HFF-Myc (cell line): Measurements from ENCODE around the gene CES2.

Experiments
- DNase-seq: peaks from one replicate; pipeline ENCODE4 v3.0.0-alpha.2; 2011; ENCODE audit warnings: low read depth; ENCODE audit errors: extremely low read depth
- H3K4me3 ChIP-seq: replicated peaks from 2 replicates; pipeline ENCODE4 v1.5.1; 2011; ENCODE audit warnings: low read depth, mild to moderate bottlenecking, control low read depth, low read length
- TF ChIP-seq, protein P1 (sequence below): IDR thresholded peaks from 2 replicates; pipeline ENCODE4 v1.5.1; 2012; ENCODE audit warnings: mild to moderate bottlenecking, low read depth, low read length, control low read depth; ENCODE audit errors: missing control alignments

CES2 gene

DNA sequence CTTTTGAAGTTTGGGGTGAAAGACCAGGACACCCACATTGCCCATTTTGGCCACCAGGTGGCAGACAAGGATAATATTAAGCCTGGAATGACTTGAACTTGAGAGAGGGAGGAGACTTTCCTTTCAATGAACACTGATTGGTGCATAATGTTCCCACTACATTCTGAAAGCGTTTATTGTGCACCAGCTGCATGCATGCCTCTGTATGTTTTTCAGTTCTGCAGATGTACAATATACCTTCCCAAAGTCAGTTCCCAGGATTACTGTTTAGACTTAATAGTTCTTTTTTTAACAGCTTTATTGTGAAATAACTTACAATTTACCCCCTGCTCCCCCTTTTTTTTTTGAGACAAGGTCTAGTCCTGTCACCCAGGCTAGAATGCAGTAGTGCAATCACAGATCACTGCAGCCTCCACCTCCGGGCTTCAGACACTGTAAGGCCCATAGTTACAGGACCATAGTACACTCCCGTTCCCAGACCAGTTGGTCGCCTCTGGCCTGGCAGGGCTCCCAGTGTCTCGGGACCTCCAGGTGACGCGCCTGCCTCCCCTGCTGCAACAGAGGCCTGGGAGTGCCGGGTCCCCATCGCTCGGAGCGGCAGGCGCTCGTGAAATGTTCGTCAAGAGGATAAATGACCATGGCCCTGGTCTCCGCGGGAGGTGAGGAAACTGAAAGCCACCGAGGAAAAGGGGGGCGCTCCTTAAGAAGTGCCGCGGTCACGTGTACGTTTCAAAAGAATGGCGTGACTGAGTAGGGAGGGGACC is 12.2 kb downstream of the CES2 start:
- H3K4me3 ChIP-seq: peak overlapping the region; percentile 43
- TF ChIP-seq, protein P1, sequence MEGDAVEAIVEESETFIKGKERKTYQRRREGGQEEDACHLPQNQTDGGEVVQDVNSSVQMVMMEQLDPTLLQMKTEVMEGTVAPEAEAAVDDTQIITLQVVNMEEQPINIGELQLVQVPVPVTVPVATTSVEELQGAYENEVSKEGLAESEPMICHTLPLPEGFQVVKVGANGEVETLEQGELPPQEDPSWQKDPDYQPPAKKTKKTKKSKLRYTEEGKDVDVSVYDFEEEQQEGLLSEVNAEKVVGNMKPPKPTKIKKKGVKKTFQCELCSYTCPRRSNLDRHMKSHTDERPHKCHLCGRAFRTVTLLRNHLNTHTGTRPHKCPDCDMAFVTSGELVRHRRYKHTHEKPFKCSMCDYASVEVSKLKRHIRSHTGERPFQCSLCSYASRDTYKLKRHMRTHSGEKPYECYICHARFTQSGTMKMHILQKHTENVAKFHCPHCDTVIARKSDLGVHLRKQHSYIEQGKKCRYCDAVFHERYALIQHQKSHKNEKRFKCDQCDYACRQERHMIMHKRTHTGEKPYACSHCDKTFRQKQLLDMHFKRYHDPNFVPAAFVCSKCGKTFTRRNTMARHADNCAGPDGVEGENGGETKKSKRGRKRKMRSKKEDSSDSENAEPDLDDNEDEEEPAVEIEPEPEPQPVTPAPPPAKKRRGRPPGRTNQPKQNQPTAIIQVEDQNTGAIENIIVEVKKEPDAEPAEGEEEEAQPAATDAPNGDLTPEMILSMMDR: peak; percentile 88
- DNase-seq: peak; percentile 74

- TF ChIP-seq, protein P1: no peak
- peak overlapping the region; percentile 43 for H3K4me3 ChIP-seq
- no peak for DNase-seq
Observed at GRCh38 chr16:66948134-66948836, 13.0 kb downstream of the CES2 start.

DNA sequence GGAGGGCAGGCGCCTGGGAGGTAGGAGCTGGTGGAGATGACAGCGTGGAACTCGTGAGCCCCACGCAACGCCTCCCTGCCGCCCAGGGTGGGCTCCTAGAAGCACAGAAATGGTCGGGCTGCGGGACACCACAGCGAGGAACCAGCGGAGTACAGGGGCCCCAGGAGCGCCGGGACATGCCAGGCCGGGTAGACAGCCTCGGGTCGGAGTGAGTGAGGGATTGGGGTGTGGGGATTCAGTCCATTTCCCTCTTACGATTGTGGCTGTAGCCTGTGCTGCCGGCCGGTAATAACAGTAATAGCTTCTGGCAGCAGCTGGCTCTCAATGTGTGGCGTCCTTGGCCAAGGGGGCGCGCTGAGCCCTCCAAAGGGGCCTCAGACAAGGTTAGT is 13.5 kb downstream of the CES2 start:
- TF ChIP-seq, protein P1: no peak
- H3K4me3 ChIP-seq: peak overlapping the region; percentile 43
- DNase-seq: no peak

DNA sequence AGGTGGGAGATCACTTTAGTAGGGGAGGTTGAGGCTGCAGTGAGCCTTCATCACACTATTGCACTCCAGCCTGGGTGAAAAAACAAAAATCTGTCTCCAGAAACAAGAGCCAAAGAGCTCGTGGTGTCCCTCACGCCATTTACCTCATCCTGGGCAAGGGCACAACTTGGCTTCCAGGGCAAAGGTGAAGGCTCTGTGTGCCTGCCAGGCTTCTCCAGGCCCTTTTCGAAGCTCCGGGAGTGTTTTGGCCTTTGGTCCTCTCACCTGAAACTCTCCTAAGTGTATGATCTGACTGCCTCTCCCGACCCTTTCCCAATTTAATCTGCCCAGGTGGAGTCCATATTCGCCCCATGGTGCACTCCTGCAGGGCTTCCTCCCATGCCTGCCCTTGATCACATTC is 14.2 kb downstream of the CES2 start:
- DNase-seq: no peak
- TF ChIP-seq, protein P1: no peak
- no peak overlapping the region for H3K4me3 ChIP-seq

DNA sequence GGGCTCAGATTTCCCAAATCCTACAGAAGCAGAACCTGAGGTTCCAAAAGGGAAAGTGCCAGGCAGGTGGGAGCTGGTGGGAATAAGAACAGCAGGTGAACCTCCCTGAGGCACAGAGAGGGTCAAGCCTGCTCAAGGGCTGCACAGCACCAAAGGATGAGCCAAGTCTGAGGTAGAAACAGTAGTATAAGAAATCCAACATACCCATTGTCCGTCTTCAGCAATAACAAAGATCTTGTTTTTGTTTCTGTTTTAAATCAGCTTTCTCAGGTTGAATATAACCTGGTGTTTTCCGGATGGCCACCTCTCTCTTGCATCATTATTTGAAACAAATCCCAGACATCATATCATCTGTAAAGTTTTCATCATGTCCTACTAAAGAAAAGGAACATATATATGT is 15.1 kb downstream of the CES2 start:
- no peak overlapping the region for H3K4me3 ChIP-seq

DNA sequence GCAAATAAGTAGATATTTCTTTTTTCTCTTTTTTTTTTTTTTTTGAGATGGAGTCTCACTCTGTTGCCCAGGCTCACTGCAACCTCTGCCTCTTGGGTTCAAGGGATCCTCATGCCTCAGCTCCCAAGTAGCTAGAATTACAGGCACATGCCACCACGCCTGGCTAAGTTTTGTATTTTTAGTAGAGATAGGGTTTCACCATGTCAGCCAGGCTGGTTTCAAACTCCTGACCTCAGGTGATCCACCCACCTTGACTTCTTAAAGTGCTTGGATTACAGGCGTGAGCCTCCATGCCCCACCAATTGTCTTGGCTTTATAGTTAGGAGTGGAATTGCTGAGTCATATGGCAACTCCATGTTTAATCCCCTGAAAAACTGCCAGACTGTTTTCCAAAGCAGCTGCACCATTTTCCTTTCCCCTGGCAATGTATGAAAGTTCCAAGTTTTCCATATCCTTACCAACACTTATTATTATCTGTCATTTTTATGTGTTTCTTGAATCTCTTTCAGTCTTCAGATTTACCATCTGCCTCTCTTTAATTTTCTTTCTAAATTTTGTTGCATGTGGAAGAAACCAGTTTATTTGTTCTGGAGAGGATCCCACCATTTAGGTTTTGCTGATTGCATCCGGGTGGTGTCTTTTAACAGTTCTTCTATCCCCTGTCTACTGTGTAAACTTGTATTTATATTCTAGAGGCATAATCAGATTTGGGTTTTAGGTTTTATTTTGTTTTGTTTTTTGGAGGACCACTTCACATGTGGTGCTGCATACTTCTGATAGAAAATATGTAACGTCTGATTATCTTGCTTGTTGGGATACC is 15.9 kb downstream of the CES2 start:
- TF ChIP-seq, protein P1: no peak
- no peak for DNase-seq
- H3K4me3 ChIP-seq: no peak overlapping the region

More for the DNA sequence above, 15.1 kb downstream of the CES2 start:
- DNase-seq: no peak
- TF ChIP-seq, protein P1: no peak
